Measurements from ENCODE around the gene PSG6.
"Not testable (repeated sequence)": the region's sequence is repeated elsewhere in the genome, so short reads cannot be mapped to it uniquely, and the experiment has no call there.

- not testable (repeated sequence) for TF ChIP-seq CTCF (conservative IDR thresholded peaks at IDR 0.05; ENCODE audit: low read length); EZH2phosphoT487 (IDR thresholded peaks at IDR 0.05; ENCODE audit: borderline replicate concordance)
Observed at GRCh38 chr19:42875881-42876280, 41.8 kb downstream of the PSG6 start.

Data from Loucy (cell line).